EL (cell line): ENCODE results near the gene DPP6.
"Not testable (repeated sequence)": the region's sequence is repeated elsewhere in the genome, so short reads cannot be mapped to it uniquely, and the experiment has no call there.

Source experiments
- DNase-seq: peaks from one replicate; pipeline ENCODE4 v3.0.0-alpha.2; 2016

The DPP6 gene

DNA sequence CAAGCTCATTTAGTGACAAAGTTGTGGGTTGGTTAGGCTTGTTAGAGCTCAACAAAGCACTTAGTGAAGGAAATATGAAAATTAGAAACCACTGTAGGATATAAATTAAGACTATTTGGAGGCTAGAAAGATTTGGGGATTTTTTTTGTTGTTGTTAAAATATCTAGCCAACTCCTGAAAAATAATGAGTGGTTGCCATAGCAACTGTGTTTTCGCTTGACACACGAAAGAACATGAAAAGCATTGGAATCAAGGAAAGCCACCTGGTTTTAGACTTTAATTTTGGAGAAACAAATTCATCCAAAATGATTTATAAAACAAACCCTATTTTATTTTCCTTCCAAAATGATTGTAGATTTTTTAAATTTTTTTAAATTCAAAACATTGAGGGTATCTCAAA lies 26.3 kb downstream of the DPP6 start:
- not testable (repeated sequence) for DNase-seq

GRCh38 chr7:154080249-154080648 lies 28.1 kb downstream of the DPP6 start:
- DNase-seq: not testable (repeated sequence)

DNA sequence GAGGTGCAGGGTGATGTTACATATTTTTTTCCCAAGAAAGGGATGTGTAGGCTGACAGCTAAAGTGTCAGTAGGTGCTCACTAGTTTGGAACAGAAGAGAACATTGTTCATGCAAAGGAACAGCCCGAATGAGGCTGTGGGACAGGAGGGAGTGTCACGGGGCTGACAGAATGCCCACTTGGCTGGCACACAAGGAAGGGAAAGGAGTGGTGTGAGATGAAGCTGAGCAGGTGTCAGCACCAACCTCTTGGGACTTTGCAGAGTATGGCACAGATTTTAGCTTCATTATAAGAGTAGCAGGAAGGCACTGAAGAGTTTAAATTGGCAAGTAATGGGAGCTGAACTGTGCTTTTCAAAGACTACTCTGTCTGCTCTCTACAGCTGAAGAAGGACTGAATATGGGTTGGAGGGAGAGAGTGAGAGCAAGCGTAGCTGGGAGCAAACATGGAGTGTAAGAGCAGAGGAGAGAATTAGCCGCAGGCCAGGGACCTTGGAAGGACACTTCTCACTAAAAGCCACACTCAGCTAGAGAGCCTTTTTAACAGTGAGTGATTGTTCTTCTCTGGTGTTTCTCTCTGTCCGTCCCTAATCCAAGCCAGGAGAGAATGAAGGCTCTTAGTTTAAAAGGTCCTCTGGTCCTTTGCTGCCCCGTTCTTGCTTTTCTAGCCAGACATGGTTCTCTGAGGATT lies 35.0 kb downstream of the DPP6 start:
- DNase-seq: not testable (repeated sequence)

GRCh38 chr7:154092093-154092492 lies 39.9 kb downstream of the DPP6 start:
- not testable (repeated sequence) for DNase-seq

GRCh38 chr7:154095201-154095600 lies 43.0 kb downstream of the DPP6 start:
- not testable (repeated sequence) for DNase-seq

DNA sequence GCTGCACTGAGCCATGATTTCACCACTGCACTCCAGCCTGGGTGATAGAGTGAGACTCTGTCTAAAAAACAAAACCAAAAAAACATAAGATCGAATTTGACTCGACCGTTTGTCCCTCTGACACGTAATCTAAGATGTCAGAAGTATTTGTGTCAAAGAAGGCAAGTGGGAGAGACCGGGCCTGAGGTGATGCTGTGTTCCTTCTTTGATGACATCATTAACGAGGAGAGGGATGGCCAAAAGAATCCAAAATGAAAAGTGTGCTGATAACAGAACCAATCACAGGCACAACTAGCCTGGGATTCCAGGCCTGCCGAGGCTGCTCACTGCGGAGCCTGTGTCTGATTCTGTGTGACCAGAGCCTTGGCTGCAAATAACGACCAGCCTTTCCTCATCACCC lies 52.9 kb downstream of the DPP6 start:
- not testable (repeated sequence) for DNase-seq

- DNase-seq: not testable (repeated sequence)
Observed at GRCh38 chr7:154109615-154110014, 57.4 kb downstream of the DPP6 start.

DNA sequence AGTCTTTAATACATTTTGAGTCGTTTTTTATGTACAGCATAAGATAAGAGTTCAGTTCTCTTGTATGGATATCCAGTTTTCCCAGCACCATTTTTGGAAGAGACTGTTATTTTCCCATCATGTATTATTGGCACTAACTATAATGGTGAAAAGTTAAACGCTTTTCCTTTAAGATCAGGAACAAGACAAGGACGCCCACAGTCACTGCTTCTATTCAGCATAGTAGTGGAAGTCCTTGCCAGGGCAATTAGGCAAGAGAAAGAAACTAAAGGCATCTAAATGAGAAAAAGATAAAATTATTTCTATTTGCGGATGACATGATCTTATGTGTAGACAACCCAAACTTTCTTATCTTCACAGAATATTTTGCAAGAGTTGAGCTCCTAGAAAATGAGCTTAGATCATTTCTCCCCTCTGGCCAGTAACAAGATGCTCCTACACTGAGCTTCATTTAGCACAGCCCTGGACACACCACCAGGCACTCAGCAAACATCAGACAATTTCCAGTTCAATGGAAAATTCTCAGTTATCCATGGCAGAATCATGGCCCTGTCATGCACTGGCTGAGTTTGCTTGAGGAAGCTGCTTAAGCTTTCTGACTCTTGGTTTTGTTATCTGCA lies 61.6 kb downstream of the DPP6 start:
- DNase-seq: not testable (repeated sequence)

- DNase-seq: not testable (repeated sequence)
Observed at GRCh38 chr7:154117411-154118390, 65.5 kb downstream of the DPP6 start.

- DNase-seq: not testable (repeated sequence)
Observed at GRCh38 chr7:154120825-154121224, 68.6 kb downstream of the DPP6 start.

DNA sequence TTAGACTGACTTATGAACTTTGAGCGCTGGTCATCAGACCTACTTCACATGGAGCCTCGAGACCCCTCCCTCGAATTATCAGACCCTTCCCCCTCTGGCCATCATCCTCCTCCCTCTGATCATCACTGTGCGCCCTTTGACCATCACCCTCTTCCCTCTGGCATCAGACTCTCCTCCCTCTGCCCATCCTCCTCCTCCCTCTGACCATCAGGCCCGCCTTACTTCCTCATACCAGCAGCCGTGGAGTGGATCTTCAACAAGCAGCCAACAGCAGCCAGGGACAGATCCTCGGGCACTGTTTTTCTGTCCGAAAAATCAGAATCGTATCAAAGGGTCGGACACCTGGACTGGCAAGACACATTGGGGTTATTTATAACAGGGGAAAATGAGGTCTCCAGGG lies 70.5 kb downstream of the DPP6 start:
- DNase-seq: not testable (repeated sequence)

- not testable (repeated sequence) for DNase-seq
Observed at GRCh38 chr7:154123397-154123796, 71.2 kb downstream of the DPP6 start.

DNA sequence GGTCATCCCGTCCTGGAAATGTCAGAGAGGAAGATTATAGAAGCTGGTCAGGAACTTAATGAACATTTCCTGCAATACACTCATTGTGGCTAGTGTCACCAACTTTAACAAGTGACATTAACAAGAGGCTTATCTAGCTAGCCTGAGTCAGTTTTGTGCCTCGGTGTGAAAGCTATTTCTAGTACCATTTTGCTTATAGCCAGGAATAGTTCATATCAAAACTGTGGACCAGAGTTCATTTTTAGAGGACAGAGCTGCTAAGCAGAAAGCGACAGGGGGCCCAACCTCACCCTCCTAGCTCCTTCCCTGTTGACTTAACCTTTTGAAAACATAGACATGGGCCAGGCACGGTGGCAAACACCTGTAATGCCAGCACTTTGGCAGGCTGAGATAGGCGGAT lies 76.9 kb downstream of the DPP6 start:
- not testable (repeated sequence) for DNase-seq

DNA sequence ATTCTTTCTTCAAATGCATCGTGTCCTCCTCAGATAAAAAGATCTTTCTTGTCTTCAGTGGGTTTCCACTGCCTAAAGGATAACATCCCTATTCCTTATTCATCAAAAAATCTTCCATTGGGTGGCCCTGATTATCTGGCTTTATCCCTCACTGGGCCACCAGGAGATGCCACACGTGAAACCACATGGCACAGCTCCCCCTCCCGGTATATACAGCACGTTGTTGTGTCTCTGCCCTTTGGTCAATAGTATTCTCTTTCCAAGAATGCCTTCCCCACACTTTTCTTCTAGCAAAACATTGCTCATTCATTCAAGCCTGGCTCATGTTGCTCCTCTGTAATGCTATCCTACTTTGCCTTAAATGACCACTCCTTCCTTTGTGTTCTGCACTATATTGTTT lies 80.4 kb downstream of the DPP6 start:
- not testable (repeated sequence) for DNase-seq

DNA sequence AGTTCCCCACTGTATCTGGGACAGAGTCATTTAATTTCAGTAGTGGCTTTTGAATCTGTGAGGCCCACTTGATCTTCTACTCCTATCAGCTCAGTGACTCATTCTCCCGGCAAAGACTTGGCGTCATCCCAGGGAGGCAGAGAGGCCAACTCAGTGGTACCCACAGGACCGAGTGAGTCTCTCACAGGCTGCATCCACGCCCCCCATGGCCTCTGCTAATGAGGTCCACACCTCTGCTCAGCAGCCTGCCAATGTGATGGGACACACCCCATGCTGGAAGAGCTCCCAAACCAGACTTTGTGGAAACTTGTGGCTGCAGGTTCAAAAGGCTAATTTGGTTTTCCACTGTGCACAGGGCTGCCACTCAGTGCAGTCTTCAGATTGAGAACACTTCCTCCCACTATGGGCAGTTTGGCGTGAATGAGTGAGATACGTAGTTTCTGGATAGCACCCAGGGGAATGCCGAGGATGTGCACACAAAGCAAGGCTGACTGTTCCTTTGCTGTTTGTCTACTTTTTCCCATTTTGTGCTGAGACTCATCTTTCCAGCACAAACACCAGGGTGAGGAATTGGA lies 81.6 kb downstream of the DPP6 start:
- not testable (repeated sequence) for DNase-seq

- not testable (repeated sequence) for DNase-seq
Observed at GRCh38 chr7:154134698-154135097, 82.5 kb downstream of the DPP6 start.

- DNase-seq: not testable (repeated sequence)
Observed at GRCh38 chr7:154135646-154136045, 83.4 kb downstream of the DPP6 start.

- not testable (repeated sequence) for DNase-seq
Observed at GRCh38 chr7:154145922-154146706, 93.9 kb downstream of the DPP6 start.

DNA sequence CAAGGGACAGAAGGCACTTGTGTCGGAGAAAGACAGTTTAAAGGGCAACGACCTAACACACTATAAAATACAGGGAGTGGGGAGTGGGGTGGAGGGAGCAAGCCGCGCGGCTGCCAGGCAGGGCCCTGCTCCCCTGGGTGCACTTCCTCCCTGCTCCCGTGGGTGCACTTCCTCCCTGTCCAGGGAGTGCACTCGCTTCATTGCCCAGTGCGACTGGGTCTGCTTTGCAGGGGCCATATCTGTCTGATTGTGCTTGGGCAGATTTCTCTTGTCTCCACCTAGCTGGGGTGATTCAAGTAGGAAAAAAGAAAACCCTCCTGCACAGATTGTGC lies 94.5 kb downstream of the DPP6 start:
- not testable (repeated sequence) for DNase-seq

GRCh38 chr7:154148791-154149516 lies 96.8 kb downstream of the DPP6 start:
- DNase-seq: not testable (repeated sequence)

DNA sequence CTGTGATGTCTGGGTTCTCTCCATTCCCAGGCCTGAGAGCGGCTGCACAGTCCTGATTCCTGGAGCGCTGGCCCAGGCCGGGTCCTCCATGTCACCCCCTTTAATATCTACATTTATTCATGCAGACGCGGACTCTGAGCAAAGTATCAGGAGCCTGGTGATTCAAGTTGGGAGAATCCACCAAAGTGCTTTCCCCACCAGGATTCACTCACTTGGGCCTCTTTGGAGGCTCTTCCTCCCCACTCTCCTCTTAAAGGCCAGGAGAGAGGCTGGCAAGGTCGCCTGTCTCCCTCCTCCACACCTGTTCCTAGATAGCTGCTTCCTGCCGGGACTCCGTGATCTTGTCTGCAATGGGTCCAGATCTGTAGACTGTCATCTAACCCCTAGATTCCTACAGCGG lies 98.5 kb downstream of the DPP6 start:
- DNase-seq: not testable (repeated sequence)
